GM21786 (cell line): ENCODE results near the gene GAB1.

ENCODE experiments used
- ATAC-seq: cut with Tn5 transposase; IDR thresholded peaks from one replicate; pipeline ENCODE4 v1.9.1; 2021; ENCODE audit not compliant: unreplicated experiment

The GAB1 gene

GRCh38 chr4:143383005-143383574 lies 46.4 kb downstream of the GAB1 start:
- no peak for ATAC-seq

- no peak for ATAC-seq
Observed at GRCh38 chr4:143384381-143384994, 47.8 kb downstream of the GAB1 start.

DNA sequence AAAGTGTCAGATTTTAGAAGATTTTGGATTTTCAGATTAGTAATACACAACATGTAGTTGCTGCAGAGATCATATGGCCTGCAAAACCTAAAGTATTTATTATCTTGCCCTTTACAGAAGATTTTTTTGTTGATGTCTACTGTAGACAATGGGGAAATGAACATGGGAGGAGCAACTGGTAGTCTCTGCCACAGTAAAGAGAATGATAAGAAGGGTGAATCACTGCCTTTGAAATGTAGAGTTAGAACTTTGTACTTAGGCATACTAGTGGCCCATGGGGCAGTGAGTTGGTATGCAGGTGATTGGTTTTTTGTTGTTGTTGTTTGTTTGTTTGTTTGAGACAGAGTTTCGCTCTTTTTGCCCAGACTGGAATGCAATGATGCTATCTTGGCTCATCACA lies 50.1 kb downstream of the GAB1 start:
- ATAC-seq: no peak

- ATAC-seq: no peak
Observed at GRCh38 chr4:143389579-143390195, 53.0 kb downstream of the GAB1 start.

DNA sequence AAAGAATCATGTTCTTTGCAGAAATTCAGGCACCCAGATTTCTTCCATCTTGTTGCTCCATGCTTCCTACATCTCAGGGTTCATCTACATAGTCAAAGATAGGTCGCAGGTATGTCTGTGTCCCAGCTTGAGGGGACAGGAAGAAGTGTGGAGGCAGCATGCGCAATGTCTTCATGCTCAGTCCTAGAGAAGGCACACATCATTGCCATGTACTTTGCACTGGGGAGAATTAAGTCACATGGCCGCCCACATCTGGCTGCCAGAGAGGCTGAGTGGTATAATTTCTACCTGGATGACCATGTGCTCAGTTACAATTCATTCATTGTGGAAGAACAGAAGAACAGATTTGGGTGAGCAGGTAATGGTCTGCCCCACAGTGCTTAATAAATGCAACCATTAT lies 54.1 kb downstream of the GAB1 start:
- ATAC-seq: peak; percentile 41

DNA sequence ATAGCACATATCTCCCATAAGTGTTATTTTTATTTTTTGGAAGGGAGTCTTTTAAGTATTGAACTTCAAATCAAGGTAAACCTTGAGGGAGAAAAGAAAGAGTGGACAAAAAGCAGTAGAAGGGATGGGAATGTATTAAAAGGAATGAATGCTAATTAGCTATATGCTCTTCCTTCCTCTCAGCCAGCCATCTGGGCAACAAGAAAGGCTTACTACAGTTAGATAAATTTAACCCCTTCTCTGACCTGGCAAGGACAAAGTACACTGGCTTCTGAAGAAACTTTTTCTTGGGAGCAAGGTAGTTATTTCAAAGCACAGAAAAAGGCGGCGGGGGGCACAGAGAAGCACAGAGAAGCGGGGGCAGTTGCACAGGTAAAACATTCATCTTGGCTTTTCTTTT lies 54.6 kb downstream of the GAB1 start:
- ATAC-seq: no peak

GRCh38 chr4:143391895-143392294 lies 55.2 kb downstream of the GAB1 start:
- ATAC-seq: no peak

DNA sequence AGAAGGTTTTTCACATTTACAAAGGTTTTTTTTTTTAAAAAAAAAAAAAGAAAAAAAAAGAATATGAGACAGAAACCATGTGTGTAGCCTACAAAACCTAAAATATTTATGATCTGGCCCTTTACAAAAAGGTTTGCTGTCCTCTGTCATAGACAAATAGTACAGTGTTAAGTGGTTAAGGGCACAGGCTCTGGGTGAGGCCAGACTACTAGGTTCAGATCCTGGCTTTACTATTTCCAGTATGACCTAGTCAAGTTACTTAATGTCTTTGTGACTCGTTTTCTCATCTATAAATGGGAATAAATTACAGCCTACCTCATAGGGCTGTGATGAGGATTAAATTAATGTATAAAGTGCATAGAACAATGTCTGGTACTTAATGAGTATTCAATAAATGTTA lies 56.5 kb downstream of the GAB1 start:
- ATAC-seq: no peak

DNA sequence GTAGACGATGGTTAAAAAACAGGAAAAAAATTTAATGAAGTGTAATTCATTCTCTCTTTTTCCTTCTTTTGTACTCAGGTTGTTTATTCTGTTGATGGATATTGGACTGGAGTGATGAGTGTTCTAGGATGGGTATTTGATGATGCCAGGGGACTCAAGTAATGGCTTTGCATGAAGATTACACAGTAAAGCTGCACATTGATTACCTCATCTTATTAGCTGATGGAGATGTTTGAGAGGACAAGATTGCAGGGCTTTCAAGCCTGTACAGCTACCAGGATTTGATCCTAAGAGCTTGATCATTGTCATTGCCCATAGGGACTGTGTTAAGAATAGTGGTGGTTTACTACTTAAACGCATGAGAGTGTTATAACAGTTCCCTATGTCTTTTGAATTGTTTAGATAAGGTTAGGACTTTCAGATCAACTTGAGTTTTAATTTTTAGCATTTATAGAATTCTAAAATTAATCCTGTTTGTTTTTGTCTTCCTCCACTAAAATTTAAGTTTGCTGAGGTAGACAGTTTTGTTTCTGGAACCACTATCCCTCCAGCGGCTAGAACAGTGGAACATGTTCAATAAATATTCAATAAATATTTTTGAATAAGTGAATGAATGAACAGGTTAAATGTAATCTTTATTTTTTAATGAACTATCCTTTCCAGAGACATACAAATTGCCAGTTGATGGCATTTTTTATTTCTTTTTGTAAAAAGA lies 58.2 kb downstream of the GAB1 start:
- ATAC-seq: no peak

DNA sequence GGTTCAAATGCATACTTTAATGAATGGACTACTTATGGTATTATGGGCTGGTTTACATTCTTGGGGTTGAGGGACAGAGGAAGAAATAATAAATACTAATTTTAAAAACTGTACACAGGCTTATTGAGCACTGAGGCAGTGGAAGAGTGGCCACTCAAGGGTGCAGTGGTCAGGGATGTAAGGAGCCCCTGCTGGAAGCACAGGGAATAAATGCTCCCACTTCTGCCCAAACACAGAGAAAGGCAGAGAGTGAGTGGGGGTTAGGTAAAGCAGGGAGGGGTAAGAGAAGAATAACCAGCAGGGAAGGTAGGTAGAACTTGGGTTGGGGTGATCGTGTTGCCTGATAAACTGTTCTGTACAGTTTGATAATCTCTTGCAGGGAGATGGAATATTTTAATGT lies 60.0 kb downstream of the GAB1 start:
- ATAC-seq: no peak

DNA sequence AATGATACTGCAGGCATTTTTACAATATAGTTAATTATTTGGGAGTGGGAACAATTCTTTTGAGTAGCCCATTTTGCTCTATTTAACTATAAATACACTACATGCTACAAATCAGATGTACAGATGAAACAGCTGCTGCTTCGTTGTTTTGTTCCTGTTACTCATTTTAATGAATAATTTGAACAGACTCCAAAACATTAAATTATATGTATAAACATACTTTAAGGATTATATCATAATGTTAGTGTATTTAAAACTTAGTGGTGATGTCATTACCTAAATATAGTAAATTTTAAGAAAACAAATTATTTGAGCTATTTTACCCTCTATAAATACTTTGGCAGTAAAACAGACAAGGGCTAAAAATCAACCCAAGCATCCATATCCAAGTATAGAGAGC lies 60.7 kb downstream of the GAB1 start:
- ATAC-seq: no peak

DNA sequence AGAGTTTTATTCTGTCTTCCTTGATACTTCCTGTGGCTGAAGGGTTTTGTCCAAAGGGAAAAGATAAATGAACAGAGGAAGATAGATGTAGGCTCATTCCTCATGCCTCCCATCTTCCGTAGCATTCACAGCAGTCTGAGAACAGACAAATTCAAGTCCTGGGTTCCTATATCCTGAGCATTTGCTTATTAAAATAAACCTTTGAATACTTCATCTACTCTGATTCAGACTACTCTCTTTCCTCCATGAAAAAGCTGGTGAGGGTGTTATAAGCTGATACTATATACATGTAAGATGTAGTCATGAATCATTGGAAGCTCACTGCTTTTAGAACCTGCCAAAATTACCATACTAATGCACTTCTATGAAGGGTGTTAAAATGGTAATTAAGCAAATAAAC lies 61.2 kb downstream of the GAB1 start:
- no peak for ATAC-seq

- ATAC-seq: peak; percentile 40
Observed at GRCh38 chr4:143399113-143399949, 62.7 kb downstream of the GAB1 start.

- ATAC-seq: no peak
Observed at GRCh38 chr4:143400082-143400481, 63.4 kb downstream of the GAB1 start.

GRCh38 chr4:143402776-143403552 lies 66.3 kb downstream of the GAB1 start:
- peak; percentile 29 for ATAC-seq

GRCh38 chr4:143403553-143403820 lies 66.8 kb downstream of the GAB1 start:
- peak; percentile 7 for ATAC-seq

DNA sequence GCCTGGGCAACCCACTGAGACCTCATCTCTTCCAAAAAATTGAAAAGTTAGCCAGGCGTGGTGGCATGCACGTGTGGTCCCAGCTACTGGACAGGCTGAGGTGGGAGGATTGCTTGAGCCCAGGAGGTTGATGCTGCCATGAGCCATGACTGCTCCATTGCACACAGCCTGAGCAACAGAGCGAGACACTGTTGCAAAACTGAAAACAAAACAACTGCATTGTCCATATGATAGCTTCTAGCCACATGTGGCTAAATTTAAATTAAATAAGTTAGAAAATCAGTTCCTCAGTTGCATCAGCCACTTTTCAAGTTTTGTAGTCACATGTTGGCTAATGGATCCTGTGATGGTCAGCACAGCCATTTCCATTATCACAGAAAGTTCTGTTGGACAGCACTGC lies 67.9 kb downstream of the GAB1 start:
- ATAC-seq: peak; percentile 89

DNA sequence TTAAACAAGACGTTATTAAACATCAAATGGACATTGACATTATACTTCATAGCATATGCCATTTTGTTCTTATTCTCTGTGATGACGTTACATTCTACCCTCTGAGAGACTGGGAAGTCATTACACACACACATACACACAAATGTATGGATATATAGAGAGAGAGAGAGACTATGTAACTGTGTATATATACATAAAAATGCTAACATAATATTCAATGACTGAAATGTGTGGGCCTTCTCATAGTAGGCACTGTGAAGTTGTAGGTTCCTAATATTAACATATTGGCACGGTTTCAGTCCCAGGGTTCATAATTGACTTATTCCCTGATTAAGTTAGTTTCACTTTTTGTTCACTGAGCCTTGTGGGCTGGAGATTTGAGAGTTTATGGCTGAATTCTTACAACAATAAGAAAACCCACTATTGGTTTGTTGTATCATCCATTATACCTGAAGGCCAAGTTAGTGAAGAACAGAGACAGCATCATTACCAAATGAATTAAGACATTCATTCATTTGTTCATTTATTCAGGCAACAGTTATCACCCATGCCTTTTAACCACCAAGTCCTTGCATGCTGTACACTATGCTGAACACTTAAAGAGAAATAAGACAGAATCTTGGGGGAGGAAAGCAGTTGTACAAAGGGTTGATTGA lies 68.5 kb downstream of the GAB1 start:
- ATAC-seq: no peak

DNA sequence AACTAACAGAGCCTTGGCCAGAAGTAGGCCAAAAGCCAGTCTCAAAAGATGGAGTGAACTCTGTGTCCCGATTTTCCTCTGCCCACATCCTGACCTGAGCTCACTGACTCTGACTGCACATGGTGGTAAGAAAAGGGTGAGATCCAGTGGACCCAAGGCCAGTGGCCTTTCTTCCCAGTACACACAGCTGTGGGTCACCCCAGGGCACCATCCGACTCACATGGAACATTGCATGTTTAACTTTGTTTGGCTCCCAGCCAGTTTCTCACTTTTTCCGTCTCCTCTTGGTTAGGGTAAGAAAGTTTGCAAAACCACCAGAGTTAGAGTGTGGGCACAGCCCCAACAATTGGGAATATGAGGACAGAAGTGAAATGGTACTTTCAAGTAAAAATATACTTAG lies 69.8 kb downstream of the GAB1 start:
- no peak for ATAC-seq

GRCh38 chr4:143407474-143407873 lies 70.8 kb downstream of the GAB1 start:
- no peak for ATAC-seq
